Measurements from ENCODE around the gene HS3ST4. TPM values are rescaled to one million over a fixed set of nuclear protein-coding genes. Genes with fewer than 3 reads are reported as not detected.

HS3ST4 gene
- total RNA-seq, 1 donor = not detected

- TF ChIP-seq CTCF (IDR thresholded peaks at IDR 0.05; ENCODE audit: insufficient read depth, low read depth, low read length) = no peak
- no peak overlapping the region for H3K4me3 ChIP-seq (ENCODE audit: low read depth, low read length)
- no peak for DNase-seq (ENCODE audit: low read depth)
Observed at GRCh38 chr16:25812215-25812614, 120.5 kb downstream of the HS3ST4 start.

GRCh38 chr16:25817295-25817694 lies 125.5 kb downstream of the HS3ST4 start:
- H3K4me3 ChIP-seq (ENCODE audit: low read depth, low read length) = no peak overlapping the region
- no peak for DNase-seq (ENCODE audit: low read depth)
- no peak for TF ChIP-seq CTCF (IDR thresholded peaks at IDR 0.05; ENCODE audit: insufficient read depth, low read depth, low read length)

- no peak for DNase-seq (ENCODE audit: low read depth)
- TF ChIP-seq CTCF (IDR thresholded peaks at IDR 0.05; ENCODE audit: insufficient read depth, low read depth, low read length) = no peak
- H3K4me3 ChIP-seq (ENCODE audit: low read depth, low read length) = no peak overlapping the region
Observed at GRCh38 chr16:25817876-25818275, 126.1 kb downstream of the HS3ST4 start.

- no peak for DNase-seq (ENCODE audit: low read depth)
- H3K4me3 ChIP-seq (ENCODE audit: low read depth, low read length) = no peak overlapping the region
- TF ChIP-seq CTCF (IDR thresholded peaks at IDR 0.05; ENCODE audit: insufficient read depth, low read depth, low read length) = no peak
Observed at GRCh38 chr16:25823891-25824290, 132.1 kb downstream of the HS3ST4 start.

- no peak overlapping the region for H3K4me3 ChIP-seq (ENCODE audit: low read depth, low read length)
- no peak for TF ChIP-seq CTCF (IDR thresholded peaks at IDR 0.05; ENCODE audit: insufficient read depth, low read depth, low read length)
- no peak for DNase-seq (ENCODE audit: low read depth)
Observed at GRCh38 chr16:25827709-25828108, 135.9 kb downstream of the HS3ST4 start.

GRCh38 chr16:25828510-25828909 lies 136.8 kb downstream of the HS3ST4 start:
- H3K4me3 ChIP-seq (ENCODE audit: low read depth, low read length) = no peak overlapping the region
- DNase-seq (ENCODE audit: low read depth) = no peak
- TF ChIP-seq CTCF (IDR thresholded peaks at IDR 0.05; ENCODE audit: insufficient read depth, low read depth, low read length) = no peak

- no peak for TF ChIP-seq CTCF (IDR thresholded peaks at IDR 0.05; ENCODE audit: insufficient read depth, low read depth, low read length)
- no peak for DNase-seq (ENCODE audit: low read depth)
- H3K4me3 ChIP-seq (ENCODE audit: low read depth, low read length) = no peak overlapping the region
Observed at GRCh38 chr16:25832291-25832690, 140.5 kb downstream of the HS3ST4 start.

Measured in fibroblast of villous mesenchyme (primary cell).